ENCODE measurements around the gene MACROD2. TPM values are rescaled to one million over a fixed set of nuclear protein-coding genes. Genes with fewer than 3 reads are reported as not detected.

MACROD2 gene
- total RNA-seq, 4 donors from 2014 or later, result 4.0 to 14.1 (median 10.4) TPM

GRCh38 chr20:15627089-15627488, 1631.8 kb downstream of the MACROD2 start:
- 79 to 93% methylated on average over 3 of the region's 3 CpGs for WGBS, 2 donors
- Histone ChIP-seq H3K9me3 (no peaks in the 10 kb centered on the region), H3K4me1 (no peaks in the 10 kb centered on the region), H3K4me3 (no peak overlapping the region), H3K36me3 (no peaks in the 10 kb centered on the region), H3K27ac (no peak overlapping the region), H3K27me3 (no peaks in the 10 kb centered on the region)
- DNase-seq (ENCODE audit: low spot score in 2 of 2), result no peak
- no peak for TF ChIP-seq CTCF (IDR thresholded peaks at IDR 0.05)
- no peak for TF ChIP-seq POLR2A (IDR thresholded peaks at IDR 0.05)
- TF ChIP-seq EP300 (IDR thresholded peaks at IDR 0.05), result no peak

GRCh38 chr20:15627501-15627903, 1632.2 kb downstream of the MACROD2 start:
- TF ChIP-seq POLR2A (IDR thresholded peaks at IDR 0.05) (no peak), CTCF (IDR thresholded peaks at IDR 0.05) (no peak)
- no peak for DNase-seq (ENCODE audit: low spot score in 2 of 2)
- Histone ChIP-seq H3K9me3 (no peaks in the 10 kb centered on the region), H3K36me3 (no peaks in the 10 kb centered on the region), H3K4me1 (no peaks in the 10 kb centered on the region), H3K27me3 (no peaks in the 10 kb centered on the region), H3K27ac (no peak overlapping the region), H3K4me3 (no peak overlapping the region)

GRCh38 chr20:15628851-15629353, 1633.6 kb downstream of the MACROD2 start:
- Histone ChIP-seq H3K27me3 (no peaks in the 10 kb centered on the region), H3K4me1 (no peaks in the 10 kb centered on the region), H3K9me3 (no peaks in the 10 kb centered on the region), H3K27ac (no peak overlapping the region), H3K4me3 (no peak overlapping the region), H3K36me3 (no peaks in the 10 kb centered on the region)
- 59 to 64% methylated on average over 4 of the region's 4 CpGs for WGBS, 2 donors
- TF ChIP-seq EP300 (IDR thresholded peaks at IDR 0.05) (no peak), CTCF (IDR thresholded peaks at IDR 0.05) (no peak), POLR2A (IDR thresholded peaks at IDR 0.05) (no peak)
- DNase-seq (ENCODE audit: low spot score in 2 of 2), result no peak

- no peak for DNase-seq (ENCODE audit: low spot score in 2 of 2)
- Histone ChIP-seq H3K4me1 (no peaks in the 10 kb centered on the region), H3K36me3 (no peaks in the 10 kb centered on the region), H3K27me3 (no peaks in the 10 kb centered on the region), H3K4me3 (no peak overlapping the region), H3K27ac (no peak overlapping the region), H3K9me3 (no peaks in the 10 kb centered on the region)
- TF ChIP-seq CTCF (IDR thresholded peaks at IDR 0.05) (no peak), POLR2A (IDR thresholded peaks at IDR 0.05) (no peak), EP300 (IDR thresholded peaks at IDR 0.05) (no peak)
- WGBS, 2 donors, result 73 to 83% methylated on average over 4 of the region's 4 CpGs
These were observed 1635.0 kb downstream of the MACROD2 start for GRCh38 chr20:15630360-15630759.

GRCh38 chr20:15632680-15633079, 1637.4 kb downstream of the MACROD2 start:
- 87 to 89% methylated on average over 3 of the region's 3 CpGs for WGBS, 2 donors
- H3K36me3 ChIP-seq, result no peaks in the 10 kb centered on the region
- no peak overlapping the region for H3K27ac ChIP-seq
- no peak overlapping the region for H3K4me3 ChIP-seq
- no peaks in the 10 kb centered on the region for H3K4me1 ChIP-seq
- TF ChIP-seq EP300 (IDR thresholded peaks at IDR 0.05) (no peak), CTCF (IDR thresholded peaks at IDR 0.05) (no peak), POLR2A (IDR thresholded peaks at IDR 0.05) (no peak)
- H3K9me3 ChIP-seq, result no peaks in the 10 kb centered on the region
- DNase-seq (ENCODE audit: low spot score in 2 of 2), result no peak
- H3K27me3 ChIP-seq, result no peaks in the 10 kb centered on the region

Measured in tibial nerve (tissue), 4 donors.